K562 (cell line): ENCODE results near the gene VWA2. TPM values are rescaled to one million over a fixed set of nuclear protein-coding genes. Genes with fewer than 3 reads are reported as not detected.

Experiments
- ATAC-seq: fragments of 200-7000 bp; cut with Tn5 transposase; 3 replicates; pipeline ENCODE4 v1.9.1; 2020; ENCODE audit warnings: moderate library complexity
- BruUV-seq: library from RNA; stranded (reverse); fragments of 400-500 nt; replicated peaks from 2 replicates; lab custom pipeline; 2021; lab: Mats Ljungman, UMichigan
- CTCF ChIA-PET: fragments of 300-600 bp; formaldehyde crosslinking; extraction: SDS; loops from one replicate; lab custom pipeline; 2021; ENCODE audit warnings: low intra/inter-chr PET ratio; lab: Yijun Ruan, JAX
- POLR2A ChIA-PET: fragments of 300-600, 350-650 bp; sonication (Branson Sonifier 250); formaldehyde crosslinking; extraction: SDS; loops from one replicate; lab custom pipeline; 2021; ENCODE audit warnings: antibody characterized with exemption, inconsistent platforms; lab: Yijun Ruan, JAX
- DNase-seq, 4 experiments: peaks; one replicate each; pipeline versions ENCODE4 v3.0.0 to v3.0.0-alpha.2; 2011 to 2018; ENCODE audit warnings: low spot score in 3 of 4, mixed read lengths in 3 of 4; ENCODE audit errors: extremely low read depth in 1 of 4
- FAIRE-seq: peaks from 2 replicates; lab custom pipeline; 2011; peaks lifted over from hg19 to GRCh38; lab: Jason Lieb, UNC
- H2AFZ ChIP-seq: 2 replicates; pipeline ENCODE4 v1.6.0; 2011; ENCODE audit warnings: low read depth, low read length, control low read depth, inconsistent platforms
- H3K27ac ChIP-seq: fragments of 200-600 bp; 3 replicates; pipeline ENCODE4 v1.8.0; 2011; ENCODE audit warnings: low read depth, mild to moderate bottlenecking, control low read depth, inconsistent platforms, low read length, moderate library complexity, mixed read lengths; ENCODE audit errors: extremely low read depth
- H3K27me3 ChIP-seq, 2 experiments: fragments of 300-600 bp in 1 of 2; 2 replicates in 1 of 2; 3 replicates in 1 of 2; pipeline versions ENCODE4 v1.6.0 to v1.8.0; 2011; ENCODE audit warnings: inconsistent platforms in 2 of 2, low read length in 2 of 2, mild to moderate bottlenecking in 1 of 2, mixed read lengths in 1 of 2, moderate library complexity in 1 of 2; ENCODE audit not compliant: control insufficient read depth in 2 of 2, insufficient read depth in 2 of 2
- H3K36me3 ChIP-seq: fragments of 300-600 bp; 3 replicates; pipeline ENCODE4 v1.8.0; 2011; ENCODE audit warnings: mild to moderate bottlenecking, low read length, inconsistent platforms; ENCODE audit not compliant: control insufficient read depth, insufficient read depth
- H3K4me1 ChIP-seq, 2 experiments: fragments of 200-600 bp in 1 of 2; replicated peaks in 1 of 2; 2 replicates in 1 of 2; 3 replicates in 1 of 2; pipeline versions ENCODE4 v1.5.1 to v1.8.0; 2011; ENCODE audit warnings: inconsistent platforms in 2 of 2, low read length in 2 of 2, mild to moderate bottlenecking in 1 of 2, mixed read lengths in 1 of 2, moderate library complexity in 1 of 2; ENCODE audit not compliant: control insufficient read depth in 2 of 2, insufficient read depth in 2 of 2
- H3K4me2 ChIP-seq: 2 replicates; pipeline ENCODE4 v1.6.1; 2011; ENCODE audit warnings: low read length, control low read depth, inconsistent platforms, mixed read lengths; ENCODE audit not compliant: insufficient read depth
- H3K4me3 ChIP-seq: fragments of 200-600 bp; sonication (generic), shearing (Covaris generic); 2 replicates; pipeline ENCODE4 v1.5.1; 2016; ENCODE audit warnings: control low read depth, inconsistent platforms
- H3K79me2 ChIP-seq: fragments of 200-600 bp; 3 replicates; pipeline ENCODE4 v1.8.0; 2011; ENCODE audit warnings: low read length, inconsistent platforms; ENCODE audit not compliant: control insufficient read depth, insufficient read depth
- H3K9ac ChIP-seq, 2 experiments: 2 replicates each; pipeline versions ENCODE4 v1.6.0 to v1.6.1; 2011; ENCODE audit warnings: low read depth in 2 of 2, low read length in 2 of 2, control low read depth in 1 of 2, inconsistent platforms in 1 of 2, mild to moderate bottlenecking in 1 of 2, mixed read lengths in 1 of 2; ENCODE audit not compliant: insufficient read depth in 1 of 2
- H3K9me1 ChIP-seq: one replicate; pipeline ENCODE4 v1.6.0; 2011; ENCODE audit warnings: inconsistent platforms, mild to moderate bottlenecking, low read length, moderate library complexity; ENCODE audit not compliant: control insufficient read depth, insufficient read depth
- H3K9me3 ChIP-seq: replicated peaks from 2 replicates; pipeline ENCODE4 v1.5.1; 2011; ENCODE audit warnings: low read depth, low read length, inconsistent platforms; ENCODE audit not compliant: control insufficient read depth, insufficient read depth
- H4K20me1 ChIP-seq: replicated peaks from 2 replicates; pipeline ENCODE4 v1.6.1; 2011; ENCODE audit warnings: low read length, inconsistent platforms, mixed read lengths; ENCODE audit not compliant: control insufficient read depth, insufficient read depth
- HMG20B ChIP-seq: fragments of 250-450 bp; sonication (Bioruptor Pico); IDR thresholded peaks from 2 replicates; pipeline ENCODE4 v1.5.0; 2021; ENCODE audit warnings: mild to moderate bottlenecking
- HNRNPK ChIP-seq: fragments of 200-400 bp; formaldehyde crosslinking; IDR thresholded peaks from one replicate; pipeline ENCODE4 v1.6.1; 2018; ENCODE audit warnings: mild to moderate bottlenecking, low read depth, low read length; ENCODE audit not compliant: poor library complexity, severe bottlenecking
- MYC ChIP-seq, 2 experiments: fragments of 250-450 bp in 1 of 2; sonication (Bioruptor Pico) in 1 of 2; IDR thresholded peaks; 2 replicates each; pipeline versions ENCODE4 v1.5.1 to v1.6.1; 2012 to 2021; ENCODE audit warnings: low read depth in 2 of 2, borderline replicate concordance in 1 of 2, improper control_type of control experiment in 1 of 2, low read length in 1 of 2, mild to moderate bottlenecking in 1 of 2, moderate library complexity in 1 of 2
- PTRF ChIP-seq: fragments of 450-650 bp; IDR thresholded peaks from 2 replicates; pipeline ENCODE4 v1.6.1; 2016; ENCODE audit warnings: mild to moderate bottlenecking, missing genetic modification characterization, missing compliant biosample characterization
- RBM34 ChIP-seq: fragments of 200-400 bp; formaldehyde crosslinking; IDR thresholded peaks from 2 replicates; pipeline ENCODE4 v1.6.1; 2018; ENCODE audit warnings: low read length, borderline replicate concordance; ENCODE audit not compliant: insufficient read depth
- SREBF1 ChIP-seq: fragments of 150-350 bp; IDR thresholded peaks from 2 replicates; pipeline ENCODE4 v1.6.1; 2014; ENCODE audit warnings: antibody characterized with exemption, low read depth, low read length, borderline replicate concordance
- ZNF24 ChIP-seq: fragments of 450-650 bp; IDR thresholded peaks from 2 replicates; pipeline ENCODE4 v1.6.1; 2016
- ZNF408 ChIP-seq: fragments of 250-450 bp; sonication (Bioruptor Pico); IDR thresholded peaks from 2 replicates; pipeline ENCODE4 v1.4.0; 2020; ENCODE audit warnings: low read depth, mild to moderate bottlenecking, moderate library complexity
- WGBS: fragments of 100-300 bp; shearing (Covaris generic); methylation state at CpG from one replicate; pipeline ENCODE4 v1.1.6; 2016; ENCODE audit warnings: low coverage, mixed read lengths; ENCODE audit not compliant: insufficient coverage; ENCODE audit errors: missing lambda C conversion rate; 5-methylcytosine and 5-hydroxymethylcytosine counted together
- in situ Hi-C: fragments of 300-500 bp; cut with MboI; formaldehyde crosslinking; loops from 4 replicates; pipeline ENCODE4 v1.15.0; 2018; ENCODE audit warnings: inconsistent platforms, mixed read lengths
- intact Hi-C: fragments of 100-400 bp; cut with micrococcal nuclease; formaldehyde crosslinking; loops from 2 replicates; pipeline ENCODE4 v1.14.2; 2022
- polyA plus RNA-seq, 8 experiments: library from polyadenylated mRNA; depleted of rRNA in 4 of 8; stranded (reverse) in 5 of 8; unstranded in 3 of 8; fragments of >200 nt; fragmentation: Nextera tagmentation in 2 of 8; fragmentation: Illumina TruSeq in 1 of 8; extraction: Ambion mirVana in 2 of 8; extraction: Trizol in 1 of 8; gene quantifications; 2 replicates each; pipeline versions ENCODE4 v1.2.1 to v1.2.3, GENCODE V29; 2011 to 2014; ENCODE audit warnings: inconsistent platforms in 1 of 8, missing spikeins in 1 of 8
- total RNA-seq, 7 experiments: library from RNA; depleted of rRNA in 6 of 7; stranded (reverse); fragments of >200 nt in 6 of 7; fragmentation: Illumina TruSeq in 2 of 7; extraction: Trizol in 2 of 7; gene quantifications; 2 replicates each; pipeline versions ENCODE4 v1.2.1 to v1.2.3, GENCODE V29; 2011 to 2021; ENCODE audit warnings: low replicate concordance in 1 of 7
- TF ChIP-seq, protein P1 (sequence below), 3 experiments: IDR thresholded peaks in 2 of 3; conservative IDR thresholded peaks in 1 of 3; 2 replicates each; pipeline ENCODE4 v1.5.1; 2011 to 2012; ENCODE audit warnings: low read length in 3 of 3, mild to moderate bottlenecking in 3 of 3, control low read depth in 2 of 3, improper control_type of control experiment in 1 of 3, inconsistent platforms in 1 of 3, low read depth in 1 of 3, mixed read lengths in 1 of 3, moderate library complexity in 1 of 3; ENCODE audit not compliant: insufficient read depth in 2 of 3
- TF ChIP-seq, protein P2 (sequence below), 2 experiments: fragments of 450-650 bp in 1 of 2; sonication (generic) in 1 of 2; formaldehyde crosslinking in 1 of 2; IDR thresholded peaks in 1 of 2; conservative IDR thresholded peaks in 1 of 2; 2 replicates each; pipeline versions ENCODE4 v1.6.1 to v1.8.1; 2016 to 2023; ENCODE audit warnings: mild to moderate bottlenecking in 2 of 2, moderate library complexity in 2 of 2, inconsistent platforms in 1 of 2, missing genetic modification reagents in 1 of 2
- TF ChIP-seq, protein P3 (sequence below): fragments of 450-650 bp; IDR thresholded peaks from 2 replicates; pipeline ENCODE4 v1.7.1; 2018; ENCODE audit warnings: mild to moderate bottlenecking, low read depth; ENCODE audit not compliant: partially characterized antibody
- TF ChIP-seq, protein P4 (sequence below): fragments of 450-650 bp; conservative IDR thresholded peaks from 2 replicates; pipeline ENCODE4 v1.6.1; 2016; ENCODE audit warnings: missing genetic modification characterization, low read depth, mild to moderate bottlenecking, control low read depth, missing compliant biosample characterization

The VWA2 gene
- total and polyA plus RNA-seq, 9 of the 15 experiments (the other 6 are each of a cell fraction or from before 2014, with no cell fraction given): not detected

DNA sequence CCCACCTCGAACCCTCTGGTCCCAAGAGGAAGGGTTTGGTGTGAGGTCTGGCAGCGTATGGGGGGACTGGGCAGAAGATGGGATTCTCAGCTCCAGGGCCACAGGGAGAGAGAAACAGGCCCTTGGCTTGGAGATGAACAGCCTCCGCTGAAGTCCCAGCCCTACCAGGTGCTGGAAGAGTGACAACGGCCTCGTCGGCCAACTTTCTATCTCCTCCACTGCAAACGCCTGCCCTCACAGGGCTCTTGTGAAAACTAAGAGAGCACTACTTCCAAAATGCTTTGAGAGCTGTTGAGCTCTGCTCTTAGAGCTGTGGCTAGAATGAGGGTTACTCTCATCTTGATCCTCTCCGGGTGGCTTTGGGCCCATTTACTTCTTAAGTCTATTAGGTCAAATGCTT is 101.8 kb downstream of the VWA2 start:
- FAIRE-seq (no peak), DNase-seq (no peak), ATAC-seq (no peak)
- WGBS: 3% methylated on average over 6 of the region's 8 CpGs
- H3K4me2 ChIP-seq: no peak overlapping the region
- intact Hi-C loops (no loop called here), in situ Hi-C loops (no loop called here)
- no peaks in the 10 kb centered on the region for H3K4me1 ChIP-seq
- no peak overlapping the region for H2AFZ ChIP-seq
- POLR2A ChIA-PET: interaction anchor here (0.6 to 0.7 kb wide), 2 partner anchors 248 to 347 kb away, joined by 3 read pairs; no protein-coding TSS in a partner anchor
- no peak overlapping the region for H3K9ac ChIP-seq
- no peak overlapping the region for H3K4me3 ChIP-seq
- no peaks in the 10 kb centered on the region for H4K20me1 ChIP-seq
- H3K9me3 ChIP-seq: no peaks in the 10 kb centered on the region
- H3K79me2 ChIP-seq: no peaks in the 10 kb centered on the region
- no peaks in the 10 kb centered on the region for H3K9me1 ChIP-seq
- no peaks in the 10 kb centered on the region for H3K36me3 ChIP-seq
- no TSS peak for BruUV-seq
- H3K27ac ChIP-seq: no peak overlapping the region
- CTCF ChIA-PET: no interaction called here
- peaks cover 0 to 33% of the 10 kb centered on the region in 2 experiments; a peak in 3 of 5 replicates for H3K27me3 ChIP-seq
- no peak for TF ChIP-seq MYC (IDR thresholded peaks at IDR 0.05; ENCODE audit: low read depth, low read length)
- TF ChIP-seq MYC (CRISPR knock-in tag; IDR thresholded peaks at IDR 0.05; ENCODE audit: borderline replicate concordance, low read depth): no peak
- TF ChIP-seq, protein P1, sequence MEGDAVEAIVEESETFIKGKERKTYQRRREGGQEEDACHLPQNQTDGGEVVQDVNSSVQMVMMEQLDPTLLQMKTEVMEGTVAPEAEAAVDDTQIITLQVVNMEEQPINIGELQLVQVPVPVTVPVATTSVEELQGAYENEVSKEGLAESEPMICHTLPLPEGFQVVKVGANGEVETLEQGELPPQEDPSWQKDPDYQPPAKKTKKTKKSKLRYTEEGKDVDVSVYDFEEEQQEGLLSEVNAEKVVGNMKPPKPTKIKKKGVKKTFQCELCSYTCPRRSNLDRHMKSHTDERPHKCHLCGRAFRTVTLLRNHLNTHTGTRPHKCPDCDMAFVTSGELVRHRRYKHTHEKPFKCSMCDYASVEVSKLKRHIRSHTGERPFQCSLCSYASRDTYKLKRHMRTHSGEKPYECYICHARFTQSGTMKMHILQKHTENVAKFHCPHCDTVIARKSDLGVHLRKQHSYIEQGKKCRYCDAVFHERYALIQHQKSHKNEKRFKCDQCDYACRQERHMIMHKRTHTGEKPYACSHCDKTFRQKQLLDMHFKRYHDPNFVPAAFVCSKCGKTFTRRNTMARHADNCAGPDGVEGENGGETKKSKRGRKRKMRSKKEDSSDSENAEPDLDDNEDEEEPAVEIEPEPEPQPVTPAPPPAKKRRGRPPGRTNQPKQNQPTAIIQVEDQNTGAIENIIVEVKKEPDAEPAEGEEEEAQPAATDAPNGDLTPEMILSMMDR (IDR thresholded peaks at IDR 0.05 in 2 of 3, conservative IDR thresholded peaks at IDR 0.05 in 1 of 3; ENCODE audit: insufficient read depth in 2 of 3, low read depth in 1 of 3, low read length in 3 of 3): no peak
- TF ChIP-seq, protein P2, sequence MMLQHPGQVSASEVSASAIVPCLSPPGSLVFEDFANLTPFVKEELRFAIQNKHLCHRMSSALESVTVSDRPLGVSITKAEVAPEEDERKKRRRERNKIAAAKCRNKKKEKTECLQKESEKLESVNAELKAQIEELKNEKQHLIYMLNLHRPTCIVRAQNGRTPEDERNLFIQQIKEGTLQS (IDR thresholded peaks at IDR 0.05): no peak
- TF ChIP-seq, protein P2 (CRISPR knock-in tag; conservative IDR thresholded peaks at IDR 0.05): no peak
- no peak for TF ChIP-seq RBM34
- TF ChIP-seq, protein P3, sequence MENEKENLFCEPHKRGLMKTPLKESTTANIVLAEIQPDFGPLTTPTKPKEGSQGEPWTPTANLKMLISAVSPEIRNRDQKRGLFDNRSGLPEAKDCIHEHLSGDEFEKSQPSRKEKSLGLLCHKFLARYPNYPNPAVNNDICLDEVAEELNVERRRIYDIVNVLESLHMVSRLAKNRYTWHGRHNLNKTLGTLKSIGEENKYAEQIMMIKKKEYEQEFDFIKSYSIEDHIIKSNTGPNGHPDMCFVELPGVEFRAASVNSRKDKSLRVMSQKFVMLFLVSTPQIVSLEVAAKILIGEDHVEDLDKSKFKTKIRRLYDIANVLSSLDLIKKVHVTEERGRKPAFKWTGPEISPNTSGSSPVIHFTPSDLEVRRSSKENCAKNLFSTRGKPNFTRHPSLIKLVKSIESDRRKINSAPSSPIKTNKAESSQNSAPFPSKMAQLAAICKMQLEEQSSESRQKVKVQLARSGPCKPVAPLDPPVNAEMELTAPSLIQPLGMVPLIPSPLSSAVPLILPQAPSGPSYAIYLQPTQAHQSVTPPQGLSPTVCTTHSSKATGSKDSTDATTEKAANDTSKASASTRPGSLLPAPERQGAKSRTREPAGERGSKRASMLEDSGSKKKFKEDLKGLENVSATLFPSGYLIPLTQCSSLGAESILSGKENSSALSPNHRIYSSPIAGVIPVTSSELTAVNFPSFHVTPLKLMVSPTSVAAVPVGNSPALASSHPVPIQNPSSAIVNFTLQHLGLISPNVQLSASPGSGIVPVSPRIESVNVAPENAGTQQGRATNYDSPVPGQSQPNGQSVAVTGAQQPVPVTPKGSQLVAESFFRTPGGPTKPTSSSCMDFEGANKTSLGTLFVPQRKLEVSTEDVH: no peak
- no peak for TF ChIP-seq HMG20B
- TF ChIP-seq ZNF408: no peak
- TF ChIP-seq HNRNPK: no peak
- TF ChIP-seq, protein P4, sequence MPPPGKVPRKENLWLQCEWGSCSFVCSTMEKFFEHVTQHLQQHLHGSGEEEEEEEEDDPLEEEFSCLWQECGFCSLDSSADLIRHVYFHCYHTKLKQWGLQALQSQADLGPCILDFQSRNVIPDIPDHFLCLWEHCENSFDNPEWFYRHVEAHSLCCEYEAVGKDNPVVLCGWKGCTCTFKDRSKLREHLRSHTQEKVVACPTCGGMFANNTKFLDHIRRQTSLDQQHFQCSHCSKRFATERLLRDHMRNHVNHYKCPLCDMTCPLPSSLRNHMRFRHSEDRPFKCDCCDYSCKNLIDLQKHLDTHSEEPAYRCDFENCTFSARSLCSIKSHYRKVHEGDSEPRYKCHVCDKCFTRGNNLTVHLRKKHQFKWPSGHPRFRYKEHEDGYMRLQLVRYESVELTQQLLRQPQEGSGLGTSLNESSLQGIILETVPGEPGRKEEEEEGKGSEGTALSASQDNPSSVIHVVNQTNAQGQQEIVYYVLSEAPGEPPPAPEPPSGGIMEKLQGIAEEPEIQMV (tag): no peak
- no peak for TF ChIP-seq ZNF24
- no peak for TF ChIP-seq PTRF (tag)
- no peak for TF ChIP-seq SREBF1
